Activated naive CD4-positive, alpha-beta T cell treated with anti-CD3 and anti-CD28 coated beads, Interleukin-2, amount 10 ng/mL, durations not matched to agents 7 days and 5 days (primary cell): ENCODE measurements around the gene TCF4.

Experiments
- CTCF ChIA-PET: fragments of 350-600 bp; sonication (Branson Sonifier 250); formaldehyde crosslinking; loops from one replicate; lab custom pipeline; 2021; ENCODE audit warnings: antibody characterized with exemption; lab: Charles Lee
- DNase-seq: peaks from one replicate; pipeline ENCODE4 v3.0.0-alpha.2; 2020
- H3K27ac Mint-ChIP-seq: one replicate; pipeline ENCODE4 v1.8.0; 2021; ENCODE audit warnings: mild to moderate bottlenecking, moderate library complexity, mixed read lengths
- H3K27me3 Mint-ChIP-seq: one replicate; pipeline ENCODE4 v1.8.0; 2021; ENCODE audit warnings: mild to moderate bottlenecking, mixed read lengths
- H3K36me3 Mint-ChIP-seq: one replicate; pipeline ENCODE4 v1.8.0; 2021; ENCODE audit warnings: mixed read lengths
- H3K4me1 Mint-ChIP-seq: one replicate; pipeline ENCODE4 v1.8.0; 2021; ENCODE audit warnings: mixed read lengths
- H3K4me3 Mint-ChIP-seq: one replicate; pipeline ENCODE4 v1.8.0; 2021; ENCODE audit warnings: mild to moderate bottlenecking, moderate library complexity, mixed read lengths
- H3K9me3 Mint-ChIP-seq: one replicate; pipeline ENCODE4 v1.8.0; 2021; ENCODE audit warnings: mixed read lengths

TCF4 gene

DNA sequence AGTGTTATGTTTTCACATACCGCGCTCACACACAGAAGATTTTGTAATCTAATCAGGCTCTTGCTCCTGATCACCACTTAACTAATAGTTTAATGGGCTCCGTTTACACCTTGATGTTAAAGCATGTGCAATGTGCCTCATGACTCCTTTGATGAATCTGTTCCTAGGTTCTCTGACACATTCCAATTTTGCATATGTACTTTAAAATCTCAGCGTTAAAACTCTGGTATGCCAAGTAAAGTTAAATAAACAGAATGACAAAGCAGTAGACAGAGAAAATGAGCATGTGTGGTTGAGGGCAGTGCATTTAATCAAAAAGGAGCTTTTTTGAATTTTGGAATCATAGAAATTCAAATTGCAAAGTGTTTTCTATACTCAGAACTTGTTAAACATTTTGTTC lies 96.4 kb downstream of the TCF4 start:
- peaks cover 12% of the 10 kb centered on the region for H3K4me1 Mint-ChIP-seq
- H3K27ac Mint-ChIP-seq, result no peak overlapping the region
- CTCF ChIA-PET, result no interaction called here
- H3K36me3 Mint-ChIP-seq, result no peaks in the 10 kb centered on the region
- H3K4me3 Mint-ChIP-seq, result no peak overlapping the region
- no peaks in the 10 kb centered on the region for H3K27me3 Mint-ChIP-seq
- no peaks in the 10 kb centered on the region for H3K9me3 Mint-ChIP-seq
- no peak for DNase-seq

DNA sequence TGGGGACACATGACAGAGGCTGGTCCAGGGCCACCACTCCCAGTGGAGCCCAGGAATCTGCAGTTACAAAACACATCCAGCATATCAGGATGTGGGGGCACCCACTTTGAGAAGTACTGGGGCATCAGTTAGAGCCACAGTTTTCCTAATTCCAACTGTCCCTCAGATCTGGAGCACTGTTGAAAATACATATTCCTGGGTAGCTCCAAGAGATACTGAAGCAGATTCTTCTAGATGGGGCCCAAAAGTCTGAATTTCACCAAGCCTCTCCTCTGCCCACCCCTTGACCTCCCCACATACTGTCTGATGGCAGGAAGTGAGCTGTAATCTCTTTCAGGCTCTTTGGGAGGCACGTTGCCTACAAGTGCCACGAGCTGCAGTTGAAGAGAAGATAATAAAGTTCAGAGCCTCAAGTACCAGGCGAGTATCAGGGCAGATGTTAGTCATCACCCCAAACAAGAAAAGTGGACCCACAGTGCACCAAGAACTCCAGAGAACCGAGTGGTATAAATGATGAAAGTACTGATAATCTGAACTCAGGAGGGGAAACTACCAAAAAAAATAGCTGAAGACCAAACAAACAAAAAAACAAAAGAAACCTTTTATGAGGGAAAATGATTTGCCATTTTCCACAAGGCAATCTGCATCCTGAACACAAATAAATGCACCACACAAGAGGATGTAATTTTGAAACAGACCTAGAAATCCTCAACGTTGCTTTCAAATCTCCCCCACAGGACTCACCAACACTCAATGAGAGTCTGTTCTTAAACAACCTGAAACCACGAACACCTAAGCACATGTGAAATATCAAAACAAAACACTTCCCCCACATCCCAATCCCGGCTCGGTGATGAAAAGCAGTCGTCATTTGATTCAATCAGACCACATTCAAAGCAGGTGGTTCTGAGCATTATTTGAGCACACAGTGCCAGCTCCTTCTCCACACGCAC lies 98.7 kb downstream of the TCF4 start:
- Mint-ChIP-seq H3K4me3 (no peak overlapping the region), H3K9me3 (no peaks in the 10 kb centered on the region), H3K36me3 (no peaks in the 10 kb centered on the region), H3K27ac (no peak overlapping the region), H3K27me3 (no peaks in the 10 kb centered on the region), H3K4me1 (peaks cover 12% of the 10 kb centered on the region)
- CTCF ChIA-PET, result no interaction called here
- DNase-seq, result no peak

DNA sequence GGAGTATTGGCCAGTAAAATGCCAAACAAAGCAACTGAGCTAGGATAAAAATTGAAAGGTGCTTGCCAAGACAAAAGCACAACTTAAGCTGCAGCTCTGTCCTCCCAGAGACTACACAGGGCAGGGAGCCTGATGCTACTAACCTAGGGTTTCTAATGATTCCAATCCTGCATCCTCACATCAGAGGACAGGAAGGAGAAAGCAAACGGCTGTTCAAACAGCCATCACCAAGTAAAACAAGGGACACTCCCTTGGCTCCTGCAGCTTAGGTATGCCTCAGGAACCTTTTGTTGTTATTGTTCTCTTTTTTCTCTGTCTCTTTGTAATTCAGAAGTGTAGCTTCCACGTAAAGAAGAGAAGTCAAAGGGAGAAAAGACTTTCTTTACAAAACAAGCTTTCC lies 99.5 kb downstream of the TCF4 start:
- DNase-seq, result no peak
- no peak overlapping the region for H3K27ac Mint-ChIP-seq

DNA sequence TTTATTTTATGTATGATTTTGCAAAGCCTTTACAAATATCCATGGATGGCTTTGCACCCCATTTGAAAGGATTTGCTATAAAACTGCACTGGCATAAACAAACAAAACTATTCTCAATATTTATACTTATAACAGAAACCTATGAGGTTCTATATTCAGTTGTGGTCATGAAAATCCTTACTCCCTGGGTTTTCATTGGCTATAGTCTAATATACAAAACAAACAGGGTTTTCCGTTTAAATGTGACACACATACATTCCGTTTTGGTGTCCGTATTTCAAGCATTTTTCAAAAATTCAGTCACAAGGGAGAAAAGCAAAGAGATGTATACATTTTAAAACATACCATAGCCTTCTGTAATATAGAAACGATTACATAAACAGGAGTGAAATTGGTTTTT lies 100.0 kb downstream of the TCF4 start:
- H3K27ac Mint-ChIP-seq, result no peak overlapping the region
- CTCF ChIA-PET, result no interaction called here
- H3K36me3 Mint-ChIP-seq, result no peaks in the 10 kb centered on the region
- no peak for DNase-seq
- no peak overlapping the region for H3K4me3 Mint-ChIP-seq
- no peaks in the 10 kb centered on the region for H3K9me3 Mint-ChIP-seq
- H3K4me1 Mint-ChIP-seq, result peaks cover 12% of the 10 kb centered on the region
- H3K27me3 Mint-ChIP-seq, result no peaks in the 10 kb centered on the region

More for the DNA sequence above, 99.5 kb downstream of the TCF4 start:
- Mint-ChIP-seq H3K4me1 (peaks cover 12% of the 10 kb centered on the region), H3K9me3 (no peaks in the 10 kb centered on the region), H3K27me3 (no peaks in the 10 kb centered on the region), H3K4me3 (no peak overlapping the region), H3K36me3 (no peaks in the 10 kb centered on the region)
- CTCF ChIA-PET, result no interaction called here

DNA sequence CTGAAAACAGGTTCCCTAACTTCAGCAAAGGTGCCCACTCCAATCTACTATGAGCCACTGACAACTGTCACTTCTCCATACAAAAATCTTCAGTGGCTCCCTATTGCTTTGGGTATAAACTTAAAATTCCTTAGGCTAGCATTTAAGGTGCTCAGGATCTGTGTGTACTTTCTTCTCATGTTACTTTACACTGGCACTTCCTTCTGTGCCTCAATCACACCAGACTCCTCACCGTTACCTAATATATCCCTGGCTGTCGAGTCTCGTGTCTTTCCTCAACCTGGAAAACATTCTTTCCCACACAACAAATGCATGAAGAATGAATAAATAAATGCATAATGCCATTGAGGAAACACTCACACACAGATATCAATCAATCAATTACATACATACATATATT lies 101.1 kb downstream of the TCF4 start:
- DNase-seq, result no peak
- CTCF ChIA-PET, result no interaction called here
- H3K27ac Mint-ChIP-seq, result no peak overlapping the region
- H3K4me1 Mint-ChIP-seq, result peaks cover 12% of the 10 kb centered on the region
- no peaks in the 10 kb centered on the region for H3K9me3 Mint-ChIP-seq
- no peaks in the 10 kb centered on the region for H3K36me3 Mint-ChIP-seq
- no peak overlapping the region for H3K4me3 Mint-ChIP-seq
- H3K27me3 Mint-ChIP-seq, result no peaks in the 10 kb centered on the region

DNA sequence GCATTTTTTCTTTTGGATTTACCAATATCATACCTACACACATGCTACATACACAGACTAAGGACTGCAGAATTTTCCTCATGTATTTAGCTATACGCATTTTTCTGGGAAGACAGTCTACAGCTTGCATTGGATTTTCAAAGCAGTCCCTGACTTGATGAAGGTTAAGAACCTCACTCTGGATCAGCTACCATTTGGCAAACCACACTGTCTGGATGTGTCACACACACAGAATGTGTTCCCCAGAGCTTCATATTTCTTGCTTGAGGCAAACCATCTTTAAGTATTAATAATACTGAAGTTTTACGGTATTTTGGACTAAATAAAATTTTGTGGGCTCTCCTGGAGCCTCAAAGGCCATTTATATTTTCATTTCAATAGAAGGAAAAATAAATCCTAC lies 102.3 kb downstream of the TCF4 start:
- no peaks in the 10 kb centered on the region for H3K9me3 Mint-ChIP-seq
- no peak overlapping the region for H3K27ac Mint-ChIP-seq
- no peaks in the 10 kb centered on the region for H3K27me3 Mint-ChIP-seq
- H3K36me3 Mint-ChIP-seq, result no peaks in the 10 kb centered on the region
- CTCF ChIA-PET, result no interaction called here
- peaks cover 12% of the 10 kb centered on the region for H3K4me1 Mint-ChIP-seq
- DNase-seq, result no peak
- no peak overlapping the region for H3K4me3 Mint-ChIP-seq

DNA sequence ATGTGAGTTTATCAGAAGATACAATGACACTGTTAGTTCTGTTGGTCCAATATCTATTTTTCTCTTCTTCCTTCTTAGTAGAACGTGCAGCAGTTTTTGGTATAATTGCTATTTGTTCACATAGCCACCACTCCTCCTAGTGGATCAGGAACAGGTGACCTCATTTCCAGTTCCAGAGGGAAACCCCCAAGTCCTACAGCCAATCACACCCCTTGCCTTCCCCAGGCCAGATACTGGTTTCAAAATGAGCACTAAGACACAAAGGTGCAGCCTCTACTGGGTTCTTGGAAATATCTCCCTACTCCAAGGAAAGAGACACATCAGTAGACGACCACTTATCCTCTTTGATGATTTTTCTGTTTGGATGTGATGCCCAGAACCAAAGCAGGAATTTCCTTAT lies 103.2 kb downstream of the TCF4 start:
- H3K36me3 Mint-ChIP-seq, result no peaks in the 10 kb centered on the region
- DNase-seq, result no peak
- no peak overlapping the region for H3K4me3 Mint-ChIP-seq
- no peak overlapping the region for H3K27ac Mint-ChIP-seq
- peaks cover 10% of the 10 kb centered on the region for H3K4me1 Mint-ChIP-seq
- no peaks in the 10 kb centered on the region for H3K9me3 Mint-ChIP-seq
- CTCF ChIA-PET, result no interaction called here
- no peaks in the 10 kb centered on the region for H3K27me3 Mint-ChIP-seq

DNA sequence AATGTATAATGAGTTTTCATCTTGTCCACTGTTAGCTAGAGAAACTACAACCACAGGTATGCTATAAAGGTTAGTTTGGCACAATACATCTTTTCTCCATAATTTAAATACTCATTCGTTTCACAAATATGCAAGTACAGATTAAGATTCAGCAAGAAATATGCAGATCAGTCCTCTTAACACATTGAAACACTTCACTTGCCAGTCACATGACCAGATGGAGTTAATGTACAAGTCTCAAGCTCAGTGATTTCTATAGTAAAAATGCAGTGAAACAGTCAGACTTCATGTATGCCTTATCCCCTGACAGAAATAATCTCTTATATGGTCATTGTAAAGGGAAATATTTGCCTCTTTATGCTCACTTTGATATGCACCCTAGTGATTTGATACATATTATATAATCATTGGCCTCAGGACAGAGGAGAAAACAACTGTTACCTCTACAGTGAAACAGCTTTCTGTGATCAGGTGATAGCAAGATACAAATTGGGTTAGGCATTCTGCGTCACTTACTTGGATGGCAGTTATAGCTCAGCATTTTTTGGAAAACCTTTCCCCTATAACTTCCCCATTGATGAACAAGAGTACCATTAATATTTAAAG lies 104.6 kb downstream of the TCF4 start:
- DNase-seq, result no peak
- H3K36me3 Mint-ChIP-seq, result no peaks in the 10 kb centered on the region
- no peak overlapping the region for H3K27ac Mint-ChIP-seq
- CTCF ChIA-PET, result no interaction called here
- peaks cover 1% of the 10 kb centered on the region for H3K4me1 Mint-ChIP-seq
- H3K27me3 Mint-ChIP-seq, result no peaks in the 10 kb centered on the region
- H3K4me3 Mint-ChIP-seq, result no peak overlapping the region
- no peaks in the 10 kb centered on the region for H3K9me3 Mint-ChIP-seq

DNA sequence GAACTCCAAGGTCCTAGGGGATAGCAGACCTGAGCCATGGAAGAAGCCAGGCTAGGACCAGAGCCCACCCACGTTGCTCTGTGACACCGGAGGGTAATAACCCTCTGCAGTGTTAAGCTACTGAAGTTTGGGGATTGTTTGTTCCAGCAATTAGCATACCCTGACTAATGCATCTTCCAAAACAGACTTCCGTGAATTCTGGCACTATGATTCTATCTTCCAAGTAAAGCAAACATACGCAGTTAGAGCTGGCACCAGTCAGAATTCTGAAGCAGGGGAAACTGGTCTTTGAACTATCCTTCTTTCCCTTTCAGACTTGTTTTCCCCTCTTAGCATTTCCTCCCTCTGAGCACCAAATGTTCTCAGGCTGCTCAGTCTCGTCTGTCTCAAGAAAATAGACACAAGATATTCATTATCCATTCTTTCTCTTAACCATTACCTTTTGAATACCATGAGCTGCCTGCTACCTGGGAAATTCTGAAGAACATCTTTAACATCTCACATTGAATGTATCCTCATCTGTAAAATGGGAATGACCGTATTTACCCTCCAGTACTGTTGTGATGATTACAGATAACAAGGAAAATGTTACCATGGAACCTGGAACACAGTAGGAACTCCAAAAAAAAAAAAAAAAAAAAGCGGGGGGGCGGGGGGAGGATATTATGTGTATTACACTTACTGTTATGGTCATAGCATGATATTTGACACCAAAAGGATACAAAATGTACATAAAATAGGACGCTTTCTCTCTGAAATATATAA lies 108.2 kb downstream of the TCF4 start:
- no peak for DNase-seq
- H3K27ac Mint-ChIP-seq, result no peak overlapping the region
- CTCF ChIA-PET, result no interaction called here
- no peaks in the 10 kb centered on the region for H3K27me3 Mint-ChIP-seq
- no peaks in the 10 kb centered on the region for H3K36me3 Mint-ChIP-seq
- H3K9me3 Mint-ChIP-seq, result no peaks in the 10 kb centered on the region
- peaks cover 16% of the 10 kb centered on the region for H3K4me1 Mint-ChIP-seq
- no peak overlapping the region for H3K4me3 Mint-ChIP-seq

DNA sequence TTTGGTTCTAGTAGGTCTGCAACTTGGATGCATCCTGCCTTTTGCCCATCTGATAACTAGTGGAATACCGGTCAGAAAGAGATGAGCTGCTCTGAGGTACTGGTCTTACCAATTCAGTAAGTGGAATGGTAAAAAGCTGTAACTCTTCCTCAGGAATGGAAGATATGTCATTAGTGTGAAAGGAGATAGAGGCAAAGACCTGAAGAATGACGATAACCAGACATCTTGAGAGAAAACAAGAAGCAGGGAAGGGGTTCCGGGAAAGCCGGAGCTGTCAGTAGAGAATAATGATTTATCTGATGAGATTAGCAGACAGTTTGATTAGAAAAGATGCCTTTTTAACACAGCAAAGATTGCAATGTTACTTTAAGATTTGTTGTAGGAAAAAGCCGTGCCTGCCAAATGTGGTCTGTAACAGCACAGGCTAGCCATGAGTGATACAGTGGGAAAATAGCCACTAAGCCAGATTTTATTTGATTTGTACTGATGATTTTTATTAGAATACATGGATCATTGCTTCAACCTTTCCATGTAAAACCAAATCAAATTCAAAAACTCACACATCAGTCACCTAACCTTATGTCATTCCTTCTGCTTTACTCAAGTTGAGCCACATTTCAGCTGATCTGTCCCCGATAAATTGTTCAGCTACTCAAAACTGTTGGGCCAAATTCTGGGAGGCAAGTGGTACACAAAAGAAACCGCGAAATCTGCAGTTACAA lies 110.0 kb downstream of the TCF4 start:
- no peaks in the 10 kb centered on the region for H3K9me3 Mint-ChIP-seq
- no peaks in the 10 kb centered on the region for H3K36me3 Mint-ChIP-seq
- H3K4me3 Mint-ChIP-seq, result peak overlapping the region; percentile 74
- H3K4me1 Mint-ChIP-seq, result peaks cover 16% of the 10 kb centered on the region
- CTCF ChIA-PET, result interaction anchor here (1.5 kb wide), 1 partner anchor 63 kb away, joined by 4 read pairs; no protein-coding TSS in a partner anchor
- peak overlapping the region; percentile 67 for H3K27ac Mint-ChIP-seq
- no peaks in the 10 kb centered on the region for H3K27me3 Mint-ChIP-seq
- DNase-seq, result no peak

DNA sequence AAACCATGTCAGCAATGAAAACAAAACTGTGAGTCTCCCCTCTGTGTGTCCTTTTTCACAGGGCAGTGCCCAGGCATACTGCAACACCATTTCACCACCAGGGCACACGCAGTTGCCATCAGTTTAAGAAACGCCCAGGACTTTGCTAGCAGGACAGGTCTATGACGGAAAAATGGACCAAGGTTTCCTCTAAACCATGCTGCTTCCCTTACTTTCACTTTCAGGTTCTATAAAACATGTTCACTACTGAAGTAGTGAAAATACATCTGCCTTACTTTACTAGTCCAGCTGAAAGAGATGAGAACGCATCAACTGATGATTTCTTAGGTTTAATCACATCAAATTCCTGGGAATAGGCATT lies 110.5 kb downstream of the TCF4 start:
- peak overlapping the region; percentile 74 for H3K4me3 Mint-ChIP-seq
- H3K27ac Mint-ChIP-seq, result peak overlapping the region; percentile 67
- peak; percentile 47 for DNase-seq
- H3K9me3 Mint-ChIP-seq, result no peaks in the 10 kb centered on the region
- no peaks in the 10 kb centered on the region for H3K36me3 Mint-ChIP-seq
- H3K27me3 Mint-ChIP-seq, result no peaks in the 10 kb centered on the region
- H3K4me1 Mint-ChIP-seq, result peaks cover 16% of the 10 kb centered on the region
- CTCF ChIA-PET, result interaction anchor here (1.5 kb wide), 1 partner anchor 62 kb away, joined by 4 read pairs; no protein-coding TSS in a partner anchor

DNA sequence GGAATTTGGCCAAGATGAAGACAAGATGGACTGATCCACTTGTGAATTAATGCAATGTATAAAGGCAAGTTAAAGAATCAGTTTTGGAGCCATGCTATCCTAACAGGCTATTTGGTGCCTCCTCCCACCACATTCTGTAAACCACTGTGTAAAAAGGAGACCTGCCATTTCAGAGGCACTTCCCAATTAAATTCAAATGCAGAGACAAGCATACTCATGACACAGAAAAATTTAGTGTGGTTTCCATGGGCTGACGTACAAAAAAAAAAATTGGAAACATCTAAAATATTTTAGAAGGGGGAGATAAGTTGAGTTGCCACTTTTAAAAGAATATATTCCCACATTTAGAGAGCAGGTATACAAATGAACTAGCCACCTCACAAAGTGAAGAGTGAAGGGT lies 112.1 kb downstream of the TCF4 start:
- Mint-ChIP-seq H3K36me3 (no peaks in the 10 kb centered on the region), H3K4me3 (no peak overlapping the region), H3K4me1 (peaks cover 16% of the 10 kb centered on the region), H3K27me3 (no peaks in the 10 kb centered on the region), H3K9me3 (no peaks in the 10 kb centered on the region), H3K27ac (no peak overlapping the region)
- no peak for DNase-seq
- CTCF ChIA-PET, result no interaction called here

DNA sequence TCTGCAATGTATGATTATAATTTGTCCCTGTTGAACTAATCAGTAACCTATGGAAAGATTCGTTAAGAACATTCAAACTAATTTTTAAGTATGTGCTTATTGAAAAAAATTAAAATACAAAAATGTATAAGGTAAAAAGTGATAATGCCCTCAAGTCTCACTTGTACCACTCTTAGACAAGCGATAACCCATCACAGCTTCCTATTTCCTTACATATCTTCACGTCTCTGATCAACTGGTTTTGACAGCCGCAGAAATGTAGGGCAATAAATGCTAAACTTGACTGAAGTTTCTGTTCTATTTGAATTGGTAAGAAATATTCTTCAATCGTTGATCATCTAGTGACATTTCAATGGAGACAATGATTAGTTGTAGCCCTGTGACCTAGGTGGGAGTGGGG lies 112.5 kb downstream of the TCF4 start:
- no peak for DNase-seq
- CTCF ChIA-PET, result no interaction called here
- no peak overlapping the region for H3K4me3 Mint-ChIP-seq
- no peak overlapping the region for H3K27ac Mint-ChIP-seq
- H3K36me3 Mint-ChIP-seq, result no peaks in the 10 kb centered on the region
- no peaks in the 10 kb centered on the region for H3K27me3 Mint-ChIP-seq
- H3K9me3 Mint-ChIP-seq, result no peaks in the 10 kb centered on the region
- H3K4me1 Mint-ChIP-seq, result peaks cover 16% of the 10 kb centered on the region

DNA sequence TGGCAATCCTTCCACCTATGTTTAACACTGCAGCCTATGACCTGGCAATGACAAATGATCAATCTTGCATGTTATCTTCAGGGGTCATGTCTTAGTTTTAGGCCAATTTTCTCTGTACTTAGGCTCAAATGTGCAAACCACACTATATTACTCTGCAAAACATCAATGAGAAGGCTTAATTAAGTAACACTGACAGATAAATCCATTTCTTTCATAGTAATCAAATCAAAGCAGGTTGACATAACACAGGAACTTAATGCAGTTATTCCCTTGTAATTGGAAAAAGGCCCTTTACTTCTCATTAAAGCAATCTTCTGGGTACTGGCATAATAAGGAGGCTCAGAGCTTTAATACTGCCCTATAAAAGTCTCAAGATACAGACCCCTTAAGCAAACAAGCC lies 114.4 kb downstream of the TCF4 start:
- Mint-ChIP-seq H3K4me3 (no peak overlapping the region), H3K36me3 (no peaks in the 10 kb centered on the region), H3K27ac (no peak overlapping the region), H3K9me3 (no peaks in the 10 kb centered on the region), H3K4me1 (peaks cover 16% of the 10 kb centered on the region), H3K27me3 (no peaks in the 10 kb centered on the region)
- CTCF ChIA-PET, result no interaction called here
- DNase-seq, result no peak
